ENCODE measurements around the gene DNAAF5.

DNA sequence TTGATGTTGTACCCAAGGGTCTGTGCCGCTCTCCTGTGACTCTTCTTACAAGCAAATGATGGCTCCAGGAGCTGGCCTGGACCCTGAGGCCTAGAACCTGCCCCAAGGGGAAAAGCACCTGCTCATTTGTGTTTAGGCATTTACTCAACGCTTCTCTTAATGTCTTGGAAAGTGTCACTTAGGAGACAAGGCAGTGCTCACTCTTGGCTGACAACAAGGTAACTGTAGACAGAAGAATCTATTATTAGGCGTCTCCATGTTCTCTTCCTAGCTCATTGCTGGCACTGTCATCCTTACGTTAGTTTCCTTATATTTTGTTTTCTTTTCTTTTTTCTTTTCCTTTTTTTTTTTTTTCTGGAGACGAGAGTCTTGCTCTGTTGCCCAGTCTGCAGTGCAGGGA lies 67.7 kb downstream of the DNAAF5 start:
- TF ChIP-seq POLR2A (IDR thresholded peaks at IDR 0.05), result no peak
- TF ChIP-seq, protein P1, sequence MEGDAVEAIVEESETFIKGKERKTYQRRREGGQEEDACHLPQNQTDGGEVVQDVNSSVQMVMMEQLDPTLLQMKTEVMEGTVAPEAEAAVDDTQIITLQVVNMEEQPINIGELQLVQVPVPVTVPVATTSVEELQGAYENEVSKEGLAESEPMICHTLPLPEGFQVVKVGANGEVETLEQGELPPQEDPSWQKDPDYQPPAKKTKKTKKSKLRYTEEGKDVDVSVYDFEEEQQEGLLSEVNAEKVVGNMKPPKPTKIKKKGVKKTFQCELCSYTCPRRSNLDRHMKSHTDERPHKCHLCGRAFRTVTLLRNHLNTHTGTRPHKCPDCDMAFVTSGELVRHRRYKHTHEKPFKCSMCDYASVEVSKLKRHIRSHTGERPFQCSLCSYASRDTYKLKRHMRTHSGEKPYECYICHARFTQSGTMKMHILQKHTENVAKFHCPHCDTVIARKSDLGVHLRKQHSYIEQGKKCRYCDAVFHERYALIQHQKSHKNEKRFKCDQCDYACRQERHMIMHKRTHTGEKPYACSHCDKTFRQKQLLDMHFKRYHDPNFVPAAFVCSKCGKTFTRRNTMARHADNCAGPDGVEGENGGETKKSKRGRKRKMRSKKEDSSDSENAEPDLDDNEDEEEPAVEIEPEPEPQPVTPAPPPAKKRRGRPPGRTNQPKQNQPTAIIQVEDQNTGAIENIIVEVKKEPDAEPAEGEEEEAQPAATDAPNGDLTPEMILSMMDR (IDR thresholded peaks at IDR 0.05), result no peak

Data from lower leg skin (tissue), 3 donors.